Measurements from ENCODE around the gene STRADB. TPM values are rescaled to one million over a fixed set of nuclear protein-coding genes. Genes with fewer than 3 reads are reported as not detected.
"Not testable (repeated sequence)": the region's sequence is repeated elsewhere in the genome, so short reads cannot be mapped to it uniquely, and the experiment has no call there.

STRADB gene
- total RNA-seq, 1 experiment from 2014 or later = 17.4 TPM

DNA sequence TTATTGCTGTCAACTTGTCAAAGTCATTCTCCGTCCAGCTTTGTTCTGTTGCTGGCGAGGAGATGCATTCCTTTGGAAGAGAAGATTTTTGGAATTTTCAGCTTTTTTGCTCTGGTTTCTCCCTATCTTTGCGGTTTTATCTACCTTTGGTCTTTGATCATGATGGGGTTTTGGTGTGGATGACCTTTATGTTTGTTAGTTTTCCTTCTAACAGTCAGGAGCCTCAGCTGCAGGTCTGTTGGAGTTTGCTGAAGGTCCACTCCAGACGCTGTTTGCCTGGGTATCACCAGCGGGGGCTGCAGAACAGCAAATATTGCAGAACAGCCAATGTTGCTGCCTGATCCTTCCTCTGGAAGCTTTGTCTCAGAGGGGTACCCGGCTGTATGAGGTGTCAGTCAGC lies 21.7 kb upstream of the STRADB start:
- H3K9ac ChIP-seq (ENCODE audit: low read length); POLR2A ChIA-PET; H3K9me3 ChIP-seq (ENCODE audit: control insufficient read depth in 1 of 2, insufficient read depth in 1 of 2, low read depth in 1 of 2, low read length in 2 of 2); BruUV-seq (replicated peaks); H4K20me1 ChIP-seq (ENCODE audit: insufficient read depth); H3K9me2 ChIP-seq (ENCODE audit: insufficient read depth); H2AFZ ChIP-seq (ENCODE audit: low read depth, low read length, poor library complexity, severe bottlenecking); H3K79me2 ChIP-seq (ENCODE audit: insufficient read depth, low read length); H3K27me3 ChIP-seq (ENCODE audit: insufficient read depth, low read length); RAD21 ChIA-PET (ENCODE audit: low non-redundant PET in 1 of 2, low total read pairs in 2 of 2, uncharacterized antibody in 2 of 2, unreplicated experiment in 2 of 2); CTCF ChIA-PET; H3K4me2 ChIP-seq (ENCODE audit: low read length); intact Hi-C loops (cut with micrococcal nuclease); H3K27ac ChIP-seq (ENCODE audit: low read depth, low read length); H3K4me1 ChIP-seq (ENCODE audit: control insufficient read depth in 1 of 2, insufficient read depth in 2 of 2, low read length in 2 of 2); DNase-seq (ENCODE audit: low read depth, low spot score); H3K4me3 ChIP-seq (replicated peaks in 1 of 2; ENCODE audit: low read depth in 1 of 2, low read length in 2 of 2); ATAC-seq; H3K36me3 ChIP-seq (ENCODE audit: control insufficient read depth in 1 of 2, insufficient read depth in 2 of 2, low read length in 2 of 2): not testable (repeated sequence)

DNA sequence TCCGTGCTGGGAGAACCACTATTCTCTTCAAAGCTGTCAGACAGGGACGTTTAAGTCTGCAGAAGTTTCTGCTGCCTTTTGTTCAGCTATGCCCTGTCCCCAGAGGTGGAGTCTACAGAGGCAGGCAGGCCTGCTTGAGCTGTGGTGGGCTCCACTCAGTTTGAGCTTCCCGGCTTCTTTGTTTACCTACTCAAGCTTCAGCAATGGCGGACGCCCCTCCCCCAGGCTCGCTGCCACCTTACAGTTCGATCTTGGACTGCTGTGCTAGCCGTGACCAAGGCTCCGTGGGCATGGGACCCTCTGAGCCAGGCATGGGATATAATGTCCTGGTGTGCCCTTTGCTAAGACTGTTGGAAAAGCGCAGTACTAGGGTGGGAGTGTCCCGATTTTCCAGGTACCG lies 21.2 kb upstream of the STRADB start:
- H3K9me2 ChIP-seq (ENCODE audit: insufficient read depth); ATAC-seq; H3K4me3 ChIP-seq (replicated peaks in 1 of 2; ENCODE audit: low read depth in 1 of 2, low read length in 2 of 2); BruUV-seq (replicated peaks); H3K79me2 ChIP-seq (ENCODE audit: insufficient read depth, low read length); H4K20me1 ChIP-seq (ENCODE audit: insufficient read depth); H3K36me3 ChIP-seq (ENCODE audit: control insufficient read depth in 1 of 2, insufficient read depth in 2 of 2, low read length in 2 of 2); POLR2A ChIA-PET; H3K4me2 ChIP-seq (ENCODE audit: low read length); DNase-seq (ENCODE audit: low read depth, low spot score); intact Hi-C loops (cut with micrococcal nuclease); H2AFZ ChIP-seq (ENCODE audit: low read depth, low read length, poor library complexity, severe bottlenecking); H3K27me3 ChIP-seq (ENCODE audit: insufficient read depth, low read length); H3K4me1 ChIP-seq (ENCODE audit: control insufficient read depth in 1 of 2, insufficient read depth in 2 of 2, low read length in 2 of 2); H3K27ac ChIP-seq (ENCODE audit: low read depth, low read length); H3K9ac ChIP-seq (ENCODE audit: low read length); H3K9me3 ChIP-seq (ENCODE audit: control insufficient read depth in 1 of 2, insufficient read depth in 1 of 2, low read depth in 1 of 2, low read length in 2 of 2); CTCF ChIA-PET: not testable (repeated sequence)
- RAD21 ChIA-PET (ENCODE audit: low non-redundant PET in 1 of 2, low total read pairs in 2 of 2, uncharacterized antibody in 2 of 2, unreplicated experiment in 2 of 2) = interaction anchor here (0.6 kb wide), 2 partner anchors 15 to 177 kb away, joined by 3 read pairs; no protein-coding TSS in a partner anchor

DNA sequence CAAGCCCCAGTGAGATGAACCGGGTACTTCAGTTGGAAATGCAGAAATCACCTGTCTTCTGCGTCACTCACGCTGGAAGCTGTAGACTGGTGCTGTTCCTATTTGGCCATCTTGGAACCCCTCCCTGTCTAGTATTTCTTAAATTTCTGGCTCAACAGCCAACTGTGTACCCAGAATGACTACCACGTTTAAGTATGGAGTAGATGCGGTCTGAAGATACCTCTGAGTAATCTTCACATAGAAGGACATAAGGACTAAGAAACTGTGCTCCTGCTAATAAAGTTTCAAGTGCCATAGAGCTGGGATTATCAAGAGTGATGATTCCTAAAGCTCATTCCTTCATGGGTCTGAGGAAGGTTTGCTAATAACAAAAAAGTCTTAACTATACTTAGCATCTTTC lies 20.7 kb upstream of the STRADB start:
- DNase-seq (ENCODE audit: low read depth, low spot score) (no peak), ATAC-seq (no peak)
- ChIA-PET RAD21 (ENCODE audit: low non-redundant PET in 1 of 2, low total read pairs in 2 of 2, uncharacterized antibody in 2 of 2, unreplicated experiment in 2 of 2) (interaction anchor here (0.6 kb wide), 2 partner anchors 15 to 178 kb away, joined by 3 read pairs; no protein-coding TSS in a partner anchor), POLR2A (no interaction called here), CTCF (no interaction called here)
- H3K9me2 ChIP-seq (ENCODE audit: insufficient read depth) = no peaks in the 10 kb centered on the region
- no peaks in the 10 kb centered on the region for H3K4me1 ChIP-seq (ENCODE audit: control insufficient read depth in 1 of 2, insufficient read depth in 2 of 2, low read length in 2 of 2)
- no peak overlapping the region for H3K4me3 ChIP-seq (replicated peaks in 1 of 2; ENCODE audit: low read depth in 1 of 2, low read length in 2 of 2)
- intact Hi-C loops (cut with micrococcal nuclease) = no loop called here
- no peaks in the 10 kb centered on the region for H3K36me3 ChIP-seq (ENCODE audit: control insufficient read depth in 1 of 2, insufficient read depth in 2 of 2, low read length in 2 of 2)
- H2AFZ ChIP-seq (ENCODE audit: low read depth, low read length, poor library complexity, severe bottlenecking) = no peak overlapping the region
- H4K20me1 ChIP-seq (ENCODE audit: insufficient read depth) = no peaks in the 10 kb centered on the region
- no peak overlapping the region for H3K4me2 ChIP-seq (ENCODE audit: low read length)
- H3K9me3 ChIP-seq (ENCODE audit: control insufficient read depth in 1 of 2, insufficient read depth in 1 of 2, low read depth in 1 of 2, low read length in 2 of 2) = no peaks in the 10 kb centered on the region
- H3K27ac ChIP-seq (ENCODE audit: low read depth, low read length) = no peak overlapping the region
- no peak overlapping the region for H3K9ac ChIP-seq (ENCODE audit: low read length)
- no peaks in the 10 kb centered on the region for H3K27me3 ChIP-seq (ENCODE audit: insufficient read depth, low read length)
- BruUV-seq (replicated peaks) = no TSS peak
- H3K79me2 ChIP-seq (ENCODE audit: insufficient read depth, low read length) = no peaks in the 10 kb centered on the region
- TF ChIP-seq RAD21 (IDR thresholded peaks at IDR 0.05; ENCODE audit: low read depth) (no peak), CEBPB (IDR thresholded peaks at IDR 0.05; ENCODE audit: low read depth) (no peak), EZH2 (IDR thresholded peaks at IDR 0.05) (no peak), CBX3 (IDR thresholded peaks at IDR 0.05; ENCODE audit: low read depth) (no peak), EZH2phosphoT487 (IDR thresholded peaks at IDR 0.05; ENCODE audit: borderline replicate concordance) (no peak), EGR1 (IDR thresholded peaks at IDR 0.05; ENCODE audit: low read depth) (no peak), YY1 (IDR thresholded peaks at IDR 0.05; ENCODE audit: extremely low read depth, insufficient replicate concordance, low read depth, low read length) (no peak)
- TF ChIP-seq, protein P1, sequence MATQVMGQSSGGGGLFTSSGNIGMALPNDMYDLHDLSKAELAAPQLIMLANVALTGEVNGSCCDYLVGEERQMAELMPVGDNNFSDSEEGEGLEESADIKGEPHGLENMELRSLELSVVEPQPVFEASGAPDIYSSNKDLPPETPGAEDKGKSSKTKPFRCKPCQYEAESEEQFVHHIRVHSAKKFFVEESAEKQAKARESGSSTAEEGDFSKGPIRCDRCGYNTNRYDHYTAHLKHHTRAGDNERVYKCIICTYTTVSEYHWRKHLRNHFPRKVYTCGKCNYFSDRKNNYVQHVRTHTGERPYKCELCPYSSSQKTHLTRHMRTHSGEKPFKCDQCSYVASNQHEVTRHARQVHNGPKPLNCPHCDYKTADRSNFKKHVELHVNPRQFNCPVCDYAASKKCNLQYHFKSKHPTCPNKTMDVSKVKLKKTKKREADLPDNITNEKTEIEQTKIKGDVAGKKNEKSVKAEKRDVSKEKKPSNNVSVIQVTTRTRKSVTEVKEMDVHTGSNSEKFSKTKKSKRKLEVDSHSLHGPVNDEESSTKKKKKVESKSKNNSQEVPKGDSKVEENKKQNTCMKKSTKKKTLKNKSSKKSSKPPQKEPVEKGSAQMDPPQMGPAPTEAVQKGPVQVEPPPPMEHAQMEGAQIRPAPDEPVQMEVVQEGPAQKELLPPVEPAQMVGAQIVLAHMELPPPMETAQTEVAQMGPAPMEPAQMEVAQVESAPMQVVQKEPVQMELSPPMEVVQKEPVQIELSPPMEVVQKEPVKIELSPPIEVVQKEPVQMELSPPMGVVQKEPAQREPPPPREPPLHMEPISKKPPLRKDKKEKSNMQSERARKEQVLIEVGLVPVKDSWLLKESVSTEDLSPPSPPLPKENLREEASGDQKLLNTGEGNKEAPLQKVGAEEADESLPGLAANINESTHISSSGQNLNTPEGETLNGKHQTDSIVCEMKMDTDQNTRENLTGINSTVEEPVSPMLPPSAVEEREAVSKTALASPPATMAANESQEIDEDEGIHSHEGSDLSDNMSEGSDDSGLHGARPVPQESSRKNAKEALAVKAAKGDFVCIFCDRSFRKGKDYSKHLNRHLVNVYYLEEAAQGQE (IDR thresholded peaks at IDR 0.05; ENCODE audit: low read depth) = no peak
- TF ChIP-seq, protein P2, sequence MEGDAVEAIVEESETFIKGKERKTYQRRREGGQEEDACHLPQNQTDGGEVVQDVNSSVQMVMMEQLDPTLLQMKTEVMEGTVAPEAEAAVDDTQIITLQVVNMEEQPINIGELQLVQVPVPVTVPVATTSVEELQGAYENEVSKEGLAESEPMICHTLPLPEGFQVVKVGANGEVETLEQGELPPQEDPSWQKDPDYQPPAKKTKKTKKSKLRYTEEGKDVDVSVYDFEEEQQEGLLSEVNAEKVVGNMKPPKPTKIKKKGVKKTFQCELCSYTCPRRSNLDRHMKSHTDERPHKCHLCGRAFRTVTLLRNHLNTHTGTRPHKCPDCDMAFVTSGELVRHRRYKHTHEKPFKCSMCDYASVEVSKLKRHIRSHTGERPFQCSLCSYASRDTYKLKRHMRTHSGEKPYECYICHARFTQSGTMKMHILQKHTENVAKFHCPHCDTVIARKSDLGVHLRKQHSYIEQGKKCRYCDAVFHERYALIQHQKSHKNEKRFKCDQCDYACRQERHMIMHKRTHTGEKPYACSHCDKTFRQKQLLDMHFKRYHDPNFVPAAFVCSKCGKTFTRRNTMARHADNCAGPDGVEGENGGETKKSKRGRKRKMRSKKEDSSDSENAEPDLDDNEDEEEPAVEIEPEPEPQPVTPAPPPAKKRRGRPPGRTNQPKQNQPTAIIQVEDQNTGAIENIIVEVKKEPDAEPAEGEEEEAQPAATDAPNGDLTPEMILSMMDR (IDR thresholded peaks at IDR 0.05 in 2 of 3, conservative IDR thresholded peaks at IDR 0.05 in 1 of 3; ENCODE audit: borderline replicate concordance in 1 of 3, insufficient read depth in 1 of 3, low read depth in 2 of 3, low read length in 2 of 3) = no peak

Data from HCT116 (cell line).